Measurements from ENCODE around the gene GOLGA6A.

DNA sequence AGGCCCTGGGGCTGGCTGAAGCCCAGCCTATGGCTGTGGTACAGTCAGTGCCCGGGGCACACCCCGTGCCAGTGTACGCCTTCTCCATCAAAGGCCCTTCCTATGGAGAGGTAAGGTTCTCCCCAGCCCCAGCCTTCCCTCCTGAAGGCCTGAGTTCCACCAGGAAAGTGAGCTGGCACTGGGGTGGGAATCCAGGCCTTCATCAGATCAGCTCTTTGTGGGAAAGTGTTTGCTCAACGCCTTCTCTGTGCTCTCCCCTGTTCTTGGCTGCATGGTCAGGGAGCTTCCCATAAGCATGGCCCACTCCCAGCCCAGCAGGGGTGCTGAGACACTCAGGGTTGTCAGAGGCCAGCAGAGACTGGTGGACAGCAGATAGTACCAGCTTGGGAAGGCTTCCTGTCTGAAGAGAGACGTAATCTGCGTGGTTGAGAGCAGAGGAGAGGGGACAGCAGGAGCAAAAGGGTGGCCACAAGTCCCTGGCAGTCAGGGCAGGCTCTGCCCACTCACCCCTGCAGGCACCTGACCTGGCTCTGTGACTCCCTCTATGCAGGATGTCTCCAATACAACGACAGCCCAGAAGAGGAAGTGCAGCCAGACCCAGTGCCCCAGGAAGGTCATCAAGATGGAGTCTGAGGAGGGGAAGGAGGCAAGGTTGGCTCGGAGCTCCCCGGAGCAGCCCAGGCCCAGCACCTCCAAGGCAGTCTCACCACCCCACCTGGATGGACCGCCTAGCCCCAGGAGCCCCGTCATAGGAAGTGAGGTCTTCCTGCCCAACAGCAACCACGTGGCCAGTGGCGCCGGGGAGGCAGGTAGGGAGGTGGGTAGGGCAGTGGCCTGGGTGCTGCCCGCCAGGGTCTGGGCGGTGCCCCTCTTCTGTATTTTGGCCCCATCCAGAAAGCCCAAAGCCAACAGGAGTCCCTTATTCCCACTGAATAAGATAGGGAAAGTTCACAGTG is 49.5 kb downstream of the GOLGA6A start:
- no peak for TF ChIP-seq EZH2phosphoT487 (IDR thresholded peaks at IDR 0.05; ENCODE audit: insufficient read depth, low read depth)
- TF ChIP-seq EZH2 (IDR thresholded peaks at IDR 0.05; ENCODE audit: insufficient read depth, poor library complexity, severe bottlenecking) = no peak

All from GM23248 (cell line).